ENCODE data around the gene CSMD2.

Gene CSMD2

DNA sequence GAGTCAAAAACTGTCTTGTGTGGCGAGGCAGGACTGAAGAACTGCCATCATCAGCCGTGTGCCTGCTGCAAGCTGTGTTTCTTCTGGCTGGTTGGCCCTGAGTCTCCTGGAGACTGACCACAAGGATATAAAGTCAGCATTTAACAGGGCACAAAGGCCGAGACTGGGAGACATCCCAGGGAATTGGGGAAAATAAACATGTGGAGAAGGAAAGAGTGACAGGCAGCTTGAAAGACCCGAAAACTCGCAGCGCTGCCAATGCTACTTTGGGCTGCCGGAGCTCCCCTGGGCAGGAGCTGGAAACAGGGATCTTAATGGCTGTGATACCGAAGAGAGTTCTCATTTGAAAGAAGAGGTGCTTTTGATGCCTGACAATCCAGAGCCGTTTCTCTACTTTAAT, 426.5 kb downstream of the CSMD2 start:
- ChIA-PET POLR2A (no interaction called here), CTCF (no interaction called here)
- no peak for DNase-seq (ENCODE audit: extremely low spot score)
- TF ChIP-seq BHLHE40 (IDR thresholded peaks at IDR 0.05; ENCODE audit: borderline replicate concordance) (no peak), LEF1 (IDR thresholded peaks at IDR 0.05; ENCODE audit: borderline replicate concordance) (no peak), SUZ12 (IDR thresholded peaks at IDR 0.05) (no peak)
- TF ChIP-seq, protein P1, sequence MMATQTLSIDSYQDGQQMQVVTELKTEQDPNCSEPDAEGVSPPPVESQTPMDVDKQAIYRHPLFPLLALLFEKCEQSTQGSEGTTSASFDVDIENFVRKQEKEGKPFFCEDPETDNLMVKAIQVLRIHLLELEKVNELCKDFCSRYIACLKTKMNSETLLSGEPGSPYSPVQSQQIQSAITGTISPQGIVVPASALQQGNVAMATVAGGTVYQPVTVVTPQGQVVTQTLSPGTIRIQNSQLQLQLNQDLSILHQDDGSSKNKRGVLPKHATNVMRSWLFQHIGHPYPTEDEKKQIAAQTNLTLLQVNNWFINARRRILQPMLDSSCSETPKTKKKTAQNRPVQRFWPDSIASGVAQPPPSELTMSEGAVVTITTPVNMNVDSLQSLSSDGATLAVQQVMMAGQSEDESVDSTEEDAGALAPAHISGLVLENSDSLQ (IDR thresholded peaks at IDR 0.05): no peak

DNA sequence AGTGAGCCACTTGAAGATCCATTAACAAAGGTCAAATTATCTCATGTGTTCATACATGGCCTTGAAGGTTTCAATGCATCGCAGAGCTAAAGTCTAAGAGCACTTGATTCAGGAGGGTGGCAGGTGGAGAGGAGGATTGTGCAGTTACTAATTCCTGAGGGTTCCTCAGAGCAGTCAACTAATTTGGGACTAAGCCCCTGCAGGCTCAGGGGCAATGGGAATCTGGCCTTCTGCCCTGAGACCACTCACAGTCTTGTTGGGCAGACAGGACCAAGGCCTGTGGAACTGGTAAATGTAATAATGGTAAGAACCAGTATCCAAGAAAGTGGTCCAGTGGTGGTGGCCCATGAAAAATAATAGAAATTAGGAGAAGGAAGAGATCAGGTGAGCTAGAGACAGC, 428.5 kb downstream of the CSMD2 start:
- DNase-seq (ENCODE audit: extremely low spot score): no peak
- CTCF ChIA-PET: no interaction called here
- POLR2A ChIA-PET: no interaction called here
- no peak for TF ChIP-seq ZNF384 (IDR thresholded peaks at IDR 0.05)
- no peak for TF ChIP-seq NFRKB (IDR thresholded peaks at IDR 0.05)
- TF ChIP-seq, protein P1 (IDR thresholded peaks at IDR 0.05): no peak
- no peak for TF ChIP-seq SUZ12 (IDR thresholded peaks at IDR 0.05)
- TF ChIP-seq SP1 (IDR thresholded peaks at IDR 0.05): no peak
- no peak for TF ChIP-seq HDGF (IDR thresholded peaks at IDR 0.05; ENCODE audit: borderline replicate concordance)
- TF ChIP-seq FOXK2 (IDR thresholded peaks at IDR 0.05): no peak
- TF ChIP-seq FOXA1 (IDR thresholded peaks at IDR 0.05): no peak
- no peak for TF ChIP-seq CTBP1 (IDR thresholded peaks at IDR 0.05; ENCODE audit: borderline replicate concordance)
- no peak for TF ChIP-seq FOXM1 (IDR thresholded peaks at IDR 0.05; ENCODE audit: borderline replicate concordance)
- TF ChIP-seq TARDBP (IDR thresholded peaks at IDR 0.05): no peak
- no peak for TF ChIP-seq ELF4 (IDR thresholded peaks at IDR 0.05)

DNA sequence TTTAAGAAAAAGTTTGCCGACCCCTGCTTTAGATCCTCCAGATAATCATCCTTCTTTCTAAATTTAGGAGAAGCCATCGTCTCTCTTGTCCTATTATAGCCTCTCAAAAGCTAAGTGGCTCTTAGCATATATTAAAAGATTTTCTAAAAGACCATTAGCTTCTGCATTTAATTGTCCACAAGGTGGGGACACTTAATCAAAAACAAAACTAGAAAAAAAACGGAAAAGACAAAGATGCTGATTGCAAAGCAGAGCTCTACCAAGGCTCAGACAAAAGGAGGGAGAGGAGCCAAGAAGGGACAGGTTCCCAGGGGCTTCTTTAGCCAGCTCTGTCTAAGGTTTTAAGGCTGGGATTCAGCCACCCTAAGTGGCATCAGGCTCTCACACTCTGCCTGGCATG, 429.4 kb downstream of the CSMD2 start:
- POLR2A ChIA-PET: no interaction called here
- CTCF ChIA-PET: no interaction called here
- TF ChIP-seq FOXM1 (IDR thresholded peaks at IDR 0.05; ENCODE audit: borderline replicate concordance): no peak
- no peak for TF ChIP-seq FOXK2 (IDR thresholded peaks at IDR 0.05)
- TF ChIP-seq NFRKB (IDR thresholded peaks at IDR 0.05): no peak
- no peak for TF ChIP-seq FOXA1 (IDR thresholded peaks at IDR 0.05)
- TF ChIP-seq BHLHE40 (IDR thresholded peaks at IDR 0.05; ENCODE audit: borderline replicate concordance): no peak
- no peak for TF ChIP-seq LEF1 (IDR thresholded peaks at IDR 0.05; ENCODE audit: borderline replicate concordance)
- DNase-seq (ENCODE audit: extremely low spot score): no peak

DNA sequence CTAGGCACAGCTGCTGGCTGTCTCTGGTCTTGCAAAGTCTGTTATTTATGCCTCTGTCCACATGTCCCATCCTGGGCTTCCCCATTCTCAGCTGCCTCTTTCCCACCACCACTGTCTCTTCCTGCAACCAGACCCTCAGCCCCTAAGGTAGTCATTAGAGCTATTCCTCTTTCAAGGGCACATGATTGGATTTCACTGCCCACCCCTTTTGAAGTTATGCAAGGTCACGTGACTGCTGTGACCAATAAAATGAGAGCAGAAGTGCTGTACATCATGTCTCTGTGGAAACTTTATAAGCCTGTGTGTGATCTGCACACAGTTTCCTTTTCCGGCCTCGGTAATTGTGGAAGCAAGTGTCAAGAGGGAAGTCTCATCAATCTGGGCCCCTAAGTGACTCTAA, 437.7 kb downstream of the CSMD2 start:
- ChIA-PET POLR2A (no interaction called here), CTCF (no interaction called here)
- TF ChIP-seq SUZ12 (IDR thresholded peaks at IDR 0.05) (no peak), TARDBP (IDR thresholded peaks at IDR 0.05) (no peak), NFRKB (IDR thresholded peaks at IDR 0.05) (no peak), LEF1 (IDR thresholded peaks at IDR 0.05; ENCODE audit: borderline replicate concordance) (no peak), L3MBTL2 (conservative IDR thresholded peaks at IDR 0.05) (no peak), FOXA1 (IDR thresholded peaks at IDR 0.05) (no peak), BHLHE40 (IDR thresholded peaks at IDR 0.05; ENCODE audit: borderline replicate concordance) (no peak), ARNT (IDR thresholded peaks at IDR 0.05) (no peak), FOXK2 (IDR thresholded peaks at IDR 0.05) (no peak), ELF4 (IDR thresholded peaks at IDR 0.05) (no peak), HDGF (IDR thresholded peaks at IDR 0.05; ENCODE audit: borderline replicate concordance) (no peak), ZNF384 (IDR thresholded peaks at IDR 0.05) (no peak), CTBP1 (IDR thresholded peaks at IDR 0.05; ENCODE audit: borderline replicate concordance) (no peak), SP1 (IDR thresholded peaks at IDR 0.05) (no peak)
- TF ChIP-seq, protein P1 (IDR thresholded peaks at IDR 0.05): no peak
- DNase-seq (ENCODE audit: extremely low spot score): no peak

DNA sequence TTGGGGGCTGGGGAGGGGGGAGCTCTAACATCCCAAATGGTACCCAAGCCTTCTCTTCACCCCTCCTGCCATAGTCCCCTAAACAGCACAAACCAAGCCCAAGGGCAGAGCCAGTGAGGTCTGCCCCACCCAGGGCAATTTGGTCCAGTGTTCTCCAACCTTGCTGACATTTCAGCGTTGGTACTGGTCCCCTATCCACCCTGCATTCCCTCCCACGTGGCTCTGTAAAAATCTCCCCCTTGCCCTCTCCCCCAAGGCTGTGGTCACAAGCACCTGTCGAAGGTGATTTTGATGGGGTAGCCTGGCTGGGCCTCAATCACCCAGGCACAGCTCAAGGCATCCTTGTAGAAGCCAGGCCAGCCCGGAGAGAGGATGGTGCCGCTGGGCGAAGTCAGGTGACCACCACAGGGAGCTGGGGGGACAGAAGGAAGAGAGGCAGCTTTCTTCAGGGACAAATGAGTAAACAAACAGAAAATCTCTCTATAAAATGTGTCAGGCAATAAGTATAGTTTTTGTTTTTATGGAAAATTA, 438.7 kb downstream of the CSMD2 start:
- ChIA-PET CTCF (no interaction called here), POLR2A (no interaction called here)
- DNase-seq (ENCODE audit: extremely low spot score): no peak
- TF ChIP-seq ARNT (IDR thresholded peaks at IDR 0.05): no peak
- no peak for TF ChIP-seq HDGF (IDR thresholded peaks at IDR 0.05; ENCODE audit: borderline replicate concordance)
- no peak for TF ChIP-seq FOXM1 (IDR thresholded peaks at IDR 0.05; ENCODE audit: borderline replicate concordance)

DNA sequence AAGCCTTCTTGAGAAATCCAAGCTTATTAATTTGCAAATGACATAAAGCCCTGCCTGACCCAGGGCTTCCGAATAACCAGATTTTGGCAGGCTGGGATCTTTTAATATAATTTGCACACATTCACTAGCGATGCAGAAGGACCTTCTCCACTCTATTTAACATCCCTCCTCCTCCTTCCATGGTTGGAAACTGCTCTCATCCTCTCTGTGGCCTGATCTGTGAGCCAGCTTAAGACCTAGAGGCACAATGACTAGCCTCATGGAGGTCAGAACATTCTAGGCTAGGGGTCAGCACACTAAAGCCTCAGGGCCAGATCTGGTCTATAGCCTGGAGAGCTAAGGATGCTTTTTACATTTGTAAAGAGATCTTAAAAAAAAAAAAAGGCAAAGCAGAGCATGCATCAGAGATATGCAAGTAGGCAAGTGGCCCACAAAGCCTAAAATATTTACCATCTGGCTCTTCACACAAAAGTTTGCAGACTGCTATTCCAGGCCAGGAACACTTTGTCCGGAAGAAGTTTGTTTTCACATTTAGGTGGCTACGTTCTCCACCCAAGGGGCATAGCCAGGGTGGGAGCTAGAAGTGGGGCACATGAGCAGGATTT, 439.4 kb downstream of the CSMD2 start:
- POLR2A ChIA-PET: no interaction called here
- DNase-seq (ENCODE audit: extremely low spot score): no peak
- CTCF ChIA-PET: no interaction called here
- TF ChIP-seq BHLHE40 (IDR thresholded peaks at IDR 0.05; ENCODE audit: borderline replicate concordance) (no peak), HDGF (IDR thresholded peaks at IDR 0.05; ENCODE audit: borderline replicate concordance) (no peak), SP1 (IDR thresholded peaks at IDR 0.05) (no peak), TARDBP (IDR thresholded peaks at IDR 0.05) (no peak), FOXA1 (IDR thresholded peaks at IDR 0.05) (no peak), NFRKB (IDR thresholded peaks at IDR 0.05) (no peak), FOXM1 (IDR thresholded peaks at IDR 0.05; ENCODE audit: borderline replicate concordance) (no peak), CTBP1 (IDR thresholded peaks at IDR 0.05; ENCODE audit: borderline replicate concordance) (no peak), SUZ12 (IDR thresholded peaks at IDR 0.05) (no peak), ELF4 (IDR thresholded peaks at IDR 0.05) (no peak)

DNA sequence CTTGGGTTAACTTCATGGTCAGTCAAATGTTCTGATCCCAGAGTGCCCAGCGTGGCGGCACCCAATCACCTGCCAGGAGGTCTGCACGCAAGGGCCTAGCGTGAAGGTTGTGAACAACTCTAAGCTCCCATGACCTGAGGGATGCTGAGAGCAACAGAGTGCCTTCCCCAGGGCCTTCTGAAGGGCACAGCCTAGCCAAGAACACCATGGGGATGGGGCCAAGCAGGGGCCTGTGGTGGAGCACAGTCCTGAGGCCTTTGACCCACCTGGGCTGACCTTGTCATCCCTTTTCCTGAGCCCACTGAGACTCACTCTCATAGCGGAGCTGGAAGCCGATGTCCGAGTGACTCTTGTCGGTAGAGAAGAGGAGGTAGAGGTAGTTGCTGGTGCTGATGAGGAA, 440.0 kb downstream of the CSMD2 start:
- DNase-seq (ENCODE audit: extremely low spot score): no peak
- TF ChIP-seq LEF1 (IDR thresholded peaks at IDR 0.05; ENCODE audit: borderline replicate concordance): no peak
- TF ChIP-seq HDGF (IDR thresholded peaks at IDR 0.05; ENCODE audit: borderline replicate concordance): no peak
- no peak for TF ChIP-seq SP1 (IDR thresholded peaks at IDR 0.05)
- no peak for TF ChIP-seq ELF4 (IDR thresholded peaks at IDR 0.05)
- no peak for TF ChIP-seq TARDBP (IDR thresholded peaks at IDR 0.05)
- TF ChIP-seq FOXK2 (IDR thresholded peaks at IDR 0.05): no peak
- no peak for TF ChIP-seq CTBP1 (IDR thresholded peaks at IDR 0.05; ENCODE audit: borderline replicate concordance)
- TF ChIP-seq SUZ12 (IDR thresholded peaks at IDR 0.05): no peak
- TF ChIP-seq ARNT (IDR thresholded peaks at IDR 0.05): no peak
- TF ChIP-seq ZNF384 (IDR thresholded peaks at IDR 0.05): no peak
- ChIA-PET POLR2A (no interaction called here), CTCF (no interaction called here)

Measured in HEK293T (cell line).